HL-60 (cell line): ENCODE data around the gene FARSA.

Experiments
- SPI1 ChIP-seq: IDR thresholded peaks from 2 replicates; pipeline ENCODE4 v1.6.1; 2012; ENCODE audit warnings: low read depth, mild to moderate bottlenecking, borderline replicate concordance
- TF ChIP-seq, protein P1 (sequence below): IDR thresholded peaks from one replicate; pipeline ENCODE4 v1.5.1; 2011; ENCODE audit warnings: low read length, control low read depth, inconsistent platforms; ENCODE audit not compliant: insufficient read depth
- TF ChIP-seq, protein P2 (sequence below): IDR thresholded peaks from 2 replicates; pipeline ENCODE4 v1.6.1; 2012; ENCODE audit warnings: low read depth; ENCODE audit not compliant: insufficient replicate concordance

DNA sequence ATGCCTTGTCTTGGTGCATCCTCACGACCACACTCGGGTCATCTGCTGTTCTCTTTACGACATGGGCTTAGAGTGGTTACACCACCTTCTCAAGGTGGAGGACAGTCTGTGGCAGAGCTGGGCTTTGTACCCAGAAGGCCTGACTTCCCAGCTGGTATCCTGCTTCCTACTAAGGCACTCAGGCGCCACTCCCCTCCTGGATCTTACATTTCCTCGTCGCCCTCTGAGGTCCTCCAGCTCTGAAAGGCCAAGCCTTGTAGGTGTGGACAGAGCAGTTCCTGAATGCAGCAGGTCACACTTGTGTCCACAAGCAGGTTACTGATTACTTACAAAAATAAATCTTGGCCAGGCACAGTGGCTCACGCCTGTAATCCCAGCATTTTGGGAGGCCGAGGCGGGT is 26.3 kb downstream of the FARSA start:
- TF ChIP-seq, protein P1, sequence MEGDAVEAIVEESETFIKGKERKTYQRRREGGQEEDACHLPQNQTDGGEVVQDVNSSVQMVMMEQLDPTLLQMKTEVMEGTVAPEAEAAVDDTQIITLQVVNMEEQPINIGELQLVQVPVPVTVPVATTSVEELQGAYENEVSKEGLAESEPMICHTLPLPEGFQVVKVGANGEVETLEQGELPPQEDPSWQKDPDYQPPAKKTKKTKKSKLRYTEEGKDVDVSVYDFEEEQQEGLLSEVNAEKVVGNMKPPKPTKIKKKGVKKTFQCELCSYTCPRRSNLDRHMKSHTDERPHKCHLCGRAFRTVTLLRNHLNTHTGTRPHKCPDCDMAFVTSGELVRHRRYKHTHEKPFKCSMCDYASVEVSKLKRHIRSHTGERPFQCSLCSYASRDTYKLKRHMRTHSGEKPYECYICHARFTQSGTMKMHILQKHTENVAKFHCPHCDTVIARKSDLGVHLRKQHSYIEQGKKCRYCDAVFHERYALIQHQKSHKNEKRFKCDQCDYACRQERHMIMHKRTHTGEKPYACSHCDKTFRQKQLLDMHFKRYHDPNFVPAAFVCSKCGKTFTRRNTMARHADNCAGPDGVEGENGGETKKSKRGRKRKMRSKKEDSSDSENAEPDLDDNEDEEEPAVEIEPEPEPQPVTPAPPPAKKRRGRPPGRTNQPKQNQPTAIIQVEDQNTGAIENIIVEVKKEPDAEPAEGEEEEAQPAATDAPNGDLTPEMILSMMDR: no peak
- TF ChIP-seq SPI1: no peak
- TF ChIP-seq, protein P2, sequence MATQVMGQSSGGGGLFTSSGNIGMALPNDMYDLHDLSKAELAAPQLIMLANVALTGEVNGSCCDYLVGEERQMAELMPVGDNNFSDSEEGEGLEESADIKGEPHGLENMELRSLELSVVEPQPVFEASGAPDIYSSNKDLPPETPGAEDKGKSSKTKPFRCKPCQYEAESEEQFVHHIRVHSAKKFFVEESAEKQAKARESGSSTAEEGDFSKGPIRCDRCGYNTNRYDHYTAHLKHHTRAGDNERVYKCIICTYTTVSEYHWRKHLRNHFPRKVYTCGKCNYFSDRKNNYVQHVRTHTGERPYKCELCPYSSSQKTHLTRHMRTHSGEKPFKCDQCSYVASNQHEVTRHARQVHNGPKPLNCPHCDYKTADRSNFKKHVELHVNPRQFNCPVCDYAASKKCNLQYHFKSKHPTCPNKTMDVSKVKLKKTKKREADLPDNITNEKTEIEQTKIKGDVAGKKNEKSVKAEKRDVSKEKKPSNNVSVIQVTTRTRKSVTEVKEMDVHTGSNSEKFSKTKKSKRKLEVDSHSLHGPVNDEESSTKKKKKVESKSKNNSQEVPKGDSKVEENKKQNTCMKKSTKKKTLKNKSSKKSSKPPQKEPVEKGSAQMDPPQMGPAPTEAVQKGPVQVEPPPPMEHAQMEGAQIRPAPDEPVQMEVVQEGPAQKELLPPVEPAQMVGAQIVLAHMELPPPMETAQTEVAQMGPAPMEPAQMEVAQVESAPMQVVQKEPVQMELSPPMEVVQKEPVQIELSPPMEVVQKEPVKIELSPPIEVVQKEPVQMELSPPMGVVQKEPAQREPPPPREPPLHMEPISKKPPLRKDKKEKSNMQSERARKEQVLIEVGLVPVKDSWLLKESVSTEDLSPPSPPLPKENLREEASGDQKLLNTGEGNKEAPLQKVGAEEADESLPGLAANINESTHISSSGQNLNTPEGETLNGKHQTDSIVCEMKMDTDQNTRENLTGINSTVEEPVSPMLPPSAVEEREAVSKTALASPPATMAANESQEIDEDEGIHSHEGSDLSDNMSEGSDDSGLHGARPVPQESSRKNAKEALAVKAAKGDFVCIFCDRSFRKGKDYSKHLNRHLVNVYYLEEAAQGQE: no peak
